Peyer's patch (tissue), 4 donors: ENCODE measurements around the gene CACNA1I.

ENCODE experiments used
- CTCF ChIP-seq, 6 experiments: fragments of 450-650 bp in 4 of 6; fragments of 200-600 bp in 2 of 6; sonication (generic) in 1 of 6; IDR thresholded peaks; one replicate each; pipeline ENCODE4 v1.5.1; 2017 to 2019; ENCODE audit warnings: antibody characterized with exemption in 6 of 6, mild to moderate bottlenecking in 3 of 6, moderate library complexity in 1 of 6
- POLR2A ChIP-seq, 2 donors: fragments of 450-650 bp; IDR thresholded peaks; one replicate each; pipeline ENCODE4 v1.5.1; 2017; ENCODE audit warnings: antibody characterized with exemption in 2 of 2, mild to moderate bottlenecking in 2 of 2, moderate library complexity in 2 of 2

- TF ChIP-seq POLR2A (IDR thresholded peaks at IDR 0.05) (no peak), CTCF (IDR thresholded peaks at IDR 0.05) (no peak)
Observed at GRCh38 chr22:39681038-39681861, 110.7 kb downstream of the CACNA1I start.
